Fibroblast of mammary gland (primary cell): ENCODE data around the gene HNRNPA1.
A peak's percentile ranks its signal among the peaks of the same experiment; 100 is the strongest.
"Not testable (repeated sequence)": the region's sequence is repeated elsewhere in the genome, so short reads cannot be mapped to it uniquely, and the experiment has no call there.

Experiments
- DNase-seq: peaks from one replicate; pipeline ENCODE4 v3.0.0-alpha.2; 2010; ENCODE audit warnings: low read depth
- H3K4me3 ChIP-seq: 2 replicates; pipeline ENCODE4 v1.5.1; 2011; ENCODE audit warnings: low read depth, mild to moderate bottlenecking, low read length, moderate library complexity; ENCODE audit not compliant: control insufficient read depth
- CTCF ChIP-seq: conservative IDR thresholded peaks from 2 replicates; pipeline ENCODE4 v1.5.1; 2011; ENCODE audit warnings: low read depth, low read length, inconsistent platforms; ENCODE audit not compliant: control insufficient read depth, insufficient read depth

The HNRNPA1 gene

GRCh38 chr12:54282949-54283593 lies 2.5 kb downstream of the HNRNPA1 start:
- DNase-seq, result no peak
- TF ChIP-seq CTCF, result no peak

GRCh38 chr12:54284070-54284780 lies 3.7 kb downstream of the HNRNPA1 start:
- DNase-seq, result not testable (repeated sequence)
- peak overlapping the region; percentile 99 for H3K4me3 ChIP-seq

More at GRCh38 chr12:54282949-54283593, 2.5 kb downstream of the HNRNPA1 start:
- H3K4me3 ChIP-seq, result peak overlapping the region; percentile 99

GRCh38 chr12:54285150-54286041 lies 4.9 kb downstream of the HNRNPA1 start:
- no peak for DNase-seq
- H3K4me3 ChIP-seq, result no peak overlapping the region
- TF ChIP-seq CTCF, result peak; percentile 38

- no peak overlapping the region for H3K4me3 ChIP-seq
- no peak for DNase-seq
- no peak for TF ChIP-seq CTCF
Observed at GRCh38 chr12:54286042-54287030, 5.8 kb downstream of the HNRNPA1 start.

- no peak for TF ChIP-seq CTCF
- no peak overlapping the region for H3K4me3 ChIP-seq
- no peak for DNase-seq
Observed at GRCh38 chr12:54287261-54288157, 7.0 kb downstream of the HNRNPA1 start.
